Measurements from ENCODE around the gene EPHB1.

The EPHB1 gene

GRCh38 chr3:135084976-135085375 lies 289.9 kb downstream of the EPHB1 start:
- no peak for TF ChIP-seq REST (IDR thresholded peaks at IDR 0.05; ENCODE audit: insufficient read depth in 1 of 2, low read depth in 2 of 2, low read length in 2 of 2)
- TF ChIP-seq FOXP2 (optimal IDR thresholded peaks at IDR 0.05; ENCODE audit: borderline replicate concordance, extremely low read depth, extremely low read length, insufficient read depth): no peak
- no peak for TF ChIP-seq SIN3A (IDR thresholded peaks at IDR 0.05; ENCODE audit: borderline replicate concordance, insufficient read depth, low read length)
- TF ChIP-seq POLR2AphosphoS5 (IDR thresholded peaks at IDR 0.05; ENCODE audit: low read depth, low read length): no peak
- no peak for TF ChIP-seq TAF1 (IDR thresholded peaks at IDR 0.05; ENCODE audit: borderline replicate concordance, insufficient read depth, low read length)

GRCh38 chr3:135085652-135086436 lies 290.8 kb downstream of the EPHB1 start:
- no peak for TF ChIP-seq REST (IDR thresholded peaks at IDR 0.05; ENCODE audit: insufficient read depth in 1 of 2, low read depth in 2 of 2, low read length in 2 of 2)
- no peak for TF ChIP-seq POLR2AphosphoS5 (IDR thresholded peaks at IDR 0.05; ENCODE audit: low read depth, low read length)
- TF ChIP-seq SIN3A (IDR thresholded peaks at IDR 0.05; ENCODE audit: borderline replicate concordance, insufficient read depth, low read length): no peak

DNA sequence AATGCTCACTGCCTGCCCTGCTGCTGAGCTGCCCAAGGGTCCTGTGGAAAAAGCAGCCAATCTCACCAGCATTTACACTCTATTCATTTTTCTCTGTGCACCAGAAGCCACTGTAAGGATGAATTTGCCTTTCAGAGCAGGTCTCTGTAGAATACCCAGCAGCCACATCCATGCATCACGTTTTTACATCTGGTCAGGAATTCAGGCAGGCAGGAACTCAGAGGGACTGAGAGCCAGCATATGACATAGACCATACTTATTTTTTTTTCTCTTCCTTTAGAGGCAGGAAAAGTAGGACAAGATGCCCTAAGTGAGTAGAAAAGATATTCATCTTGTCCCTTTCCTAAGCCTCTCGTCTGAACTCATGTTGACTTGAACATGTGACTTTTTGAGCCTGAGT lies 292.7 kb downstream of the EPHB1 start:
- TF ChIP-seq FOXP2 (optimal IDR thresholded peaks at IDR 0.05; ENCODE audit: borderline replicate concordance, extremely low read depth, extremely low read length, insufficient read depth) (no peak), REST (IDR thresholded peaks at IDR 0.05; ENCODE audit: insufficient read depth in 1 of 2, low read depth in 2 of 2, low read length in 2 of 2) (no peak), SIN3A (IDR thresholded peaks at IDR 0.05; ENCODE audit: borderline replicate concordance, insufficient read depth, low read length) (no peak), POLR2AphosphoS5 (IDR thresholded peaks at IDR 0.05; ENCODE audit: low read depth, low read length) (no peak), TAF1 (IDR thresholded peaks at IDR 0.05; ENCODE audit: borderline replicate concordance, insufficient read depth, low read length) (no peak)

DNA sequence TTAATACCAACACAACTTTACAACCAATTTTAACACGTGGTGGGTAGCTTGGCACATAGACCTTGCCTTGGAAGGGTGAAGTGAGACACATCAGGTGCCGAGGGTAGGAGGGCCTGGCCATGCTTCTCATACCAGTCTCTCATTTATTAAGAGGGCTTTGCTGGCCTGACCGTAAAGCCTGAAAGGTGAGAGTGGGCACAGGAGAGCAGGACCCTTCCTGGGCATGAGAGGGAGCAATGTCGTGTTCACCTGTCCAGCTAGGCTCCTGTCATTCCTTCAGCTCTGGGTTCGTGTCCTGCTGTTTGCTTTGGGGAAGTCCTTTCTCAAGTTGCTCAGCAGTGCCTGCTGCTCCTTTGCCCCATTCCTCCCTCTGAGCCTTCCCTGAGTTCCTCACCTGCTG lies 294.4 kb downstream of the EPHB1 start:
- no peak for TF ChIP-seq TAF1 (IDR thresholded peaks at IDR 0.05; ENCODE audit: borderline replicate concordance, insufficient read depth, low read length)
- TF ChIP-seq FOXP2 (optimal IDR thresholded peaks at IDR 0.05; ENCODE audit: borderline replicate concordance, extremely low read depth, extremely low read length, insufficient read depth): no peak
- TF ChIP-seq SIN3A (IDR thresholded peaks at IDR 0.05; ENCODE audit: borderline replicate concordance, insufficient read depth, low read length): no peak
- no peak for TF ChIP-seq POLR2AphosphoS5 (IDR thresholded peaks at IDR 0.05; ENCODE audit: low read depth, low read length)
- no peak for TF ChIP-seq REST (IDR thresholded peaks at IDR 0.05; ENCODE audit: insufficient read depth in 1 of 2, low read depth in 2 of 2, low read length in 2 of 2)

Measured in PFSK-1 (cell line).